A673 (cell line): Measurements from ENCODE around the gene CFAP57.

Source experiments
- EZH2 ChIP-seq: fragments of 200-600 bp; sonication (generic); IDR thresholded peaks from 2 replicates; pipeline ENCODE4 v1.6.1; 2017; ENCODE audit warnings: borderline replicate concordance, low read depth, mild to moderate bottlenecking, mixed read lengths, antibody characterized with exemption, low read length; ENCODE audit not compliant: poor library complexity, severe bottlenecking
- TF ChIP-seq, protein P1 (sequence below): fragments of 300-800, 200-600 bp; sonication (generic); conservative IDR thresholded peaks from 2 replicates; pipeline ENCODE4 v1.5.1; 2017; ENCODE audit warnings: low read depth, mild to moderate bottlenecking, antibody characterized with exemption, low read length, moderate library complexity, mixed read lengths

DNA sequence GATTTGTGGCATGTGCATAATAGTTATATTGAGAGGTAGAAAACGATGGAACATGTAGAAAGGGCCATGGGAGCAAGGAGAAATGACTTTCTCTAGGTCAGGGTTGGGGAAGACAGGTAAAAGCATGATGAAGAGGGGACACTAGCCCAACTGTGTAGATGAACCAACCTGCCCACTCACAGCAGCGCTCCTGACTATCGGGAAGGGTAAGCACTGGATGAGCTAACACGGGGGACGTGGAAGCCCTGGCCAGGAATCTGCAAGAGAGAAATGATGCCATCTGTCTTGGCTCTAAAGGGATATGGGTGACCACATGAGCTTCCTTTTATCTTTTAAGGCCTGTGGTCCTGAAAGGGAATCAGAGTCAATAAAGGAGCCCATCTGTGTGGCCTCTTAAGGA is 61.5 kb downstream of the CFAP57 start:
- TF ChIP-seq, protein P1, sequence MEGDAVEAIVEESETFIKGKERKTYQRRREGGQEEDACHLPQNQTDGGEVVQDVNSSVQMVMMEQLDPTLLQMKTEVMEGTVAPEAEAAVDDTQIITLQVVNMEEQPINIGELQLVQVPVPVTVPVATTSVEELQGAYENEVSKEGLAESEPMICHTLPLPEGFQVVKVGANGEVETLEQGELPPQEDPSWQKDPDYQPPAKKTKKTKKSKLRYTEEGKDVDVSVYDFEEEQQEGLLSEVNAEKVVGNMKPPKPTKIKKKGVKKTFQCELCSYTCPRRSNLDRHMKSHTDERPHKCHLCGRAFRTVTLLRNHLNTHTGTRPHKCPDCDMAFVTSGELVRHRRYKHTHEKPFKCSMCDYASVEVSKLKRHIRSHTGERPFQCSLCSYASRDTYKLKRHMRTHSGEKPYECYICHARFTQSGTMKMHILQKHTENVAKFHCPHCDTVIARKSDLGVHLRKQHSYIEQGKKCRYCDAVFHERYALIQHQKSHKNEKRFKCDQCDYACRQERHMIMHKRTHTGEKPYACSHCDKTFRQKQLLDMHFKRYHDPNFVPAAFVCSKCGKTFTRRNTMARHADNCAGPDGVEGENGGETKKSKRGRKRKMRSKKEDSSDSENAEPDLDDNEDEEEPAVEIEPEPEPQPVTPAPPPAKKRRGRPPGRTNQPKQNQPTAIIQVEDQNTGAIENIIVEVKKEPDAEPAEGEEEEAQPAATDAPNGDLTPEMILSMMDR: no peak
- no peak for TF ChIP-seq EZH2
